Measurements from ENCODE around the gene FBXO34.

GRCh38 chr14:55240526-55241178 is 30.6 kb upstream of the FBXO34 start:
- TF ChIP-seq CTCF (IDR thresholded peaks at IDR 0.05; ENCODE audit: poor library complexity) (no peak), EZH2phosphoT487 (IDR thresholded peaks at IDR 0.05; ENCODE audit: low read depth, severe bottlenecking, unreplicated experiment) (no peak)

Measured in hepatocyte (in vitro differentiated cells).